Hepatocyte (in vitro differentiated cells): Measurements from ENCODE around the gene RAB19. TPM values are rescaled to one million over a fixed set of nuclear protein-coding genes. Genes with fewer than 3 reads are reported as not detected.

Source experiments
- DNase-seq: peaks from one replicate; pipeline ENCODE4 v3.0.0-alpha.2; 2016; ENCODE audit warnings: low spot score
- H2AFZ ChIP-seq: fragments of 200-600 bp; sonication (generic); 2 replicates; pipeline ENCODE4 v1.6.0; 2016; ENCODE audit warnings: antibody characterized with exemption, mild to moderate bottlenecking
- H3K27ac ChIP-seq: fragments of 200-600 bp; sonication (generic); 2 replicates; pipeline ENCODE4 v1.5.1; 2016; ENCODE audit warnings: mild to moderate bottlenecking
- H3K27me3 ChIP-seq: fragments of 200-600 bp; sonication (generic); 2 replicates; pipeline ENCODE4 v1.6.1; 2016
- H3K36me3 ChIP-seq: fragments of 200-600 bp; sonication (generic); replicated peaks from 2 replicates; pipeline ENCODE4 v1.5.1; 2016; ENCODE audit warnings: low read depth; ENCODE audit not compliant: insufficient read depth
- H3K4me1 ChIP-seq: fragments of 200-600 bp; sonication (generic); 2 replicates; pipeline ENCODE4 v1.5.1; 2016; ENCODE audit warnings: mild to moderate bottlenecking, moderate library complexity; ENCODE audit not compliant: insufficient read depth
- H3K4me2 ChIP-seq: fragments of 200-600 bp; sonication (generic); 2 replicates; pipeline ENCODE4 v1.6.0; 2016
- H3K4me3 ChIP-seq: fragments of 200-600 bp; sonication (generic); 2 replicates; pipeline ENCODE4 v1.5.1; 2016; ENCODE audit warnings: mild to moderate bottlenecking
- H3K79me2 ChIP-seq: fragments of 200-600 bp; sonication (generic); 2 replicates; pipeline ENCODE4 v1.6.0; 2017; ENCODE audit warnings: mild to moderate bottlenecking
- H3K9me2 ChIP-seq: fragments of 200-600 bp; sonication (generic); replicated peaks from 2 replicates; pipeline ENCODE4 v1.6.0; 2017; ENCODE audit warnings: mild to moderate bottlenecking; ENCODE audit not compliant: insufficient read depth
- H3K9me3 ChIP-seq: fragments of 200-600 bp; sonication (generic); 2 replicates; pipeline ENCODE4 v1.5.1; 2016; ENCODE audit warnings: low read depth, mild to moderate bottlenecking
- H4K20me1 ChIP-seq: fragments of 200-600 bp; sonication (generic); 2 replicates; pipeline ENCODE4 v1.6.0; 2016; ENCODE audit warnings: mild to moderate bottlenecking; ENCODE audit not compliant: insufficient read depth, poor library complexity, severe bottlenecking
- CTCF ChIP-seq: fragments of 200-600 bp; sonication (generic); IDR thresholded peaks from 2 replicates; pipeline ENCODE4 v1.5.1; 2016; ENCODE audit warnings: antibody characterized with exemption, mild to moderate bottlenecking; ENCODE audit not compliant: poor library complexity
- EZH2 ChIP-seq: fragments of 200-600 bp; sonication (generic); IDR thresholded peaks from 2 replicates; pipeline ENCODE4 v1.6.1; 2016; ENCODE audit warnings: antibody characterized with exemption, mild to moderate bottlenecking, borderline replicate concordance
- EZH2phosphoT487 ChIP-seq: fragments of 200-600 bp; sonication (generic); IDR thresholded peaks from one replicate; pipeline ENCODE4 v1.6.1; 2018; ENCODE audit warnings: antibody characterized with exemption, mild to moderate bottlenecking, low read depth, moderate library complexity; ENCODE audit not compliant: unreplicated experiment, severe bottlenecking
- WGBS: methylation state at CpG from one replicate; pipeline ENCODE4 v1.1.6; 2016; ENCODE audit warnings: low lambda C conversion rate; ENCODE audit errors: missing lambda C conversion rate; 5-methylcytosine and 5-hydroxymethylcytosine counted together
- polyA plus RNA-seq: library from polyadenylated mRNA; unstranded; fragments of >200 nt; fragmentation: Nextera tagmentation; extraction: Ambion mirVana; gene quantifications from 2 replicates; pipeline ENCODE4 v1.2.1, GENCODE V29; 2016
- total RNA-seq: library from RNA; depleted of rRNA; stranded (reverse); fragments of >200 nt; gene quantifications from 2 replicates; pipeline ENCODE4 v1.2.3, GENCODE V29; 2014

The RAB19 gene
- total and polyA plus RNA-seq, 2 experiments from 2014 or later = 1.3 to 4.2 TPM

- H3K79me2 ChIP-seq = no peaks in the 10 kb centered on the region
- H3K27me3 ChIP-seq = no peaks in the 10 kb centered on the region
- H2AFZ ChIP-seq = no peak overlapping the region
- no peaks in the 10 kb centered on the region for H3K36me3 ChIP-seq
- H3K4me2 ChIP-seq = no peak overlapping the region
- H3K9me3 ChIP-seq = no peaks in the 10 kb centered on the region
- no peak overlapping the region for H3K27ac ChIP-seq
- 82% methylated on average over 2 of the region's 2 CpGs for WGBS
- H4K20me1 ChIP-seq = no peaks in the 10 kb centered on the region
- TF ChIP-seq EZH2 = no peak
- no peaks in the 10 kb centered on the region for H3K4me1 ChIP-seq
- no peak for DNase-seq
- H3K4me3 ChIP-seq = no peak overlapping the region
- H3K9me2 ChIP-seq = no peaks in the 10 kb centered on the region
Measured at GRCh38 chr7:140441519-140441918, 37.7 kb downstream of the RAB19 start.

DNA sequence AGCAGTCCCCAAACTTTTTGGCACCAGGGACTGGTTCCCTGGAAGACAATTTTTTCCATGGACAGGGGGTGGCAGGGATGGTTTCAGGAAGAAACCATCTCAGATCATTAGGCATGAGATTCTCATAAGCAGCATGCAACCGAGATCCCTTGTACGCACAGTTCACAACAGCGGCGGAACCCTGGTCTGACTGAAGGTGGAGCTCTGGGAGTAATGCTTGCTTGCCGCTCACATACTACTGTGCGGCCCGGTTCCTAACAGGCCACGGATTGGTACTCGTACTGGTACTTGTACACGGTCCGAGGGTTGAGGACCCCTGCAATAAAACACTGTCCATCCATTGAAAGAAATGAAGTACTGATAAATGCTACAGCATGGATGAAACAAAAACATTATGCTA is 42.6 kb downstream of the RAB19 start:
- H3K27me3 ChIP-seq = no peaks in the 10 kb centered on the region
- no peak overlapping the region for H3K4me2 ChIP-seq
- no peak overlapping the region for H3K27ac ChIP-seq
- no peaks in the 10 kb centered on the region for H3K4me1 ChIP-seq
- WGBS = 97% methylated on average over 11 of the region's 11 CpGs
- H3K36me3 ChIP-seq = no peaks in the 10 kb centered on the region
- H3K9me2 ChIP-seq = no peaks in the 10 kb centered on the region
- no peak for DNase-seq
- H3K79me2 ChIP-seq = no peaks in the 10 kb centered on the region
- H4K20me1 ChIP-seq = no peaks in the 10 kb centered on the region
- TF ChIP-seq EZH2phosphoT487 (no peak), CTCF (no peak), EZH2 (no peak)
- no peak overlapping the region for H2AFZ ChIP-seq
- H3K4me3 ChIP-seq = no peak overlapping the region
- no peaks in the 10 kb centered on the region for H3K9me3 ChIP-seq

GRCh38 chr7:140447841-140448240 is 44.0 kb downstream of the RAB19 start:
- Histone ChIP-seq H3K36me3 (no peaks in the 10 kb centered on the region), H3K9me3 (no peaks in the 10 kb centered on the region), H3K4me1 (no peaks in the 10 kb centered on the region), H2AFZ (no peak overlapping the region), H3K4me3 (no peak overlapping the region), H4K20me1 (no peaks in the 10 kb centered on the region), H3K27ac (no peak overlapping the region), H3K79me2 (no peaks in the 10 kb centered on the region), H3K27me3 (no peaks in the 10 kb centered on the region), H3K4me2 (no peak overlapping the region), H3K9me2 (no peaks in the 10 kb centered on the region)
- DNase-seq = no peak
- no peak for TF ChIP-seq EZH2
- no peak for TF ChIP-seq EZH2phosphoT487
- no peak for TF ChIP-seq CTCF
- 83% methylated on average over 7 of the region's 7 CpGs for WGBS

GRCh38 chr7:140448781-140449480 is 45.1 kb downstream of the RAB19 start:
- Histone ChIP-seq H3K36me3 (no peaks in the 10 kb centered on the region), H3K27ac (no peak overlapping the region), H3K9me2 (no peaks in the 10 kb centered on the region), H3K4me2 (no peak overlapping the region), H3K79me2 (no peaks in the 10 kb centered on the region), H4K20me1 (no peaks in the 10 kb centered on the region), H3K9me3 (no peaks in the 10 kb centered on the region), H3K4me3 (no peak overlapping the region), H3K27me3 (no peaks in the 10 kb centered on the region), H3K4me1 (no peaks in the 10 kb centered on the region), H2AFZ (no peak overlapping the region)
- 77% methylated on average over 4 of the region's 4 CpGs for WGBS
- TF ChIP-seq EZH2phosphoT487 (no peak), CTCF (no peak), EZH2 (no peak)
- no peak for DNase-seq
